Esophagus mucosa (tissue), 1 donor: ENCODE data around the gene BARHL1. TPM values are rescaled to one million over a fixed set of nuclear protein-coding genes. Genes with fewer than 3 reads are reported as not detected.
"Not testable (repeated sequence)": the region's sequence is repeated elsewhere in the genome, so short reads cannot be mapped to it uniquely, and the experiment has no call there.

Source experiments
- ATAC-seq: fragments of 200-7000 bp; cut with Tn5 transposase; one replicate; pipeline ENCODE4 v1.9.1; 2020
- total RNA-seq: library from RNA; stranded (reverse); gene quantifications from one replicate; pipeline ENCODE4 v1.2.4, GENCODE V29; 2023
- donor health status: DM: yes; HTN: yes; CAD: no.

Gene BARHL1
- total RNA-seq, 1 donor from 2014 or later, result not detected

GRCh38 chr9:132557159-132557558, 25.2 kb upstream of the BARHL1 start:
- no peak for ATAC-seq

GRCh38 chr9:132559711-132560110, 22.7 kb upstream of the BARHL1 start:
- no peak for ATAC-seq

- no peak for ATAC-seq
These were observed 21.7 kb upstream of the BARHL1 start for GRCh38 chr9:132560616-132561202.

DNA sequence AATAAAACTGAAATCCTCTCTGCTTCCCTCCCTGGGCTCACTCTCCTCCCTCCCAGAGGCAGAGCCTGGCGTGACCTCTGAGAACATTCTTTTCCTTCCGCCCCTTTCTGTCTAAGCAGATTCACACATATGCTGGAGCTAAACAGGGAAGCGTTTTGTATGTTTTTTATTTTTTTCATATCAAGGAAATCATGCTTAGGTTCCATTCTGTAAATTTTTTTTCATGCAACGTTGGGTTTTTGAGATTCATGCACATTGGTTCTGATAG, 20.2 kb upstream of the BARHL1 start:
- no peak for ATAC-seq

DNA sequence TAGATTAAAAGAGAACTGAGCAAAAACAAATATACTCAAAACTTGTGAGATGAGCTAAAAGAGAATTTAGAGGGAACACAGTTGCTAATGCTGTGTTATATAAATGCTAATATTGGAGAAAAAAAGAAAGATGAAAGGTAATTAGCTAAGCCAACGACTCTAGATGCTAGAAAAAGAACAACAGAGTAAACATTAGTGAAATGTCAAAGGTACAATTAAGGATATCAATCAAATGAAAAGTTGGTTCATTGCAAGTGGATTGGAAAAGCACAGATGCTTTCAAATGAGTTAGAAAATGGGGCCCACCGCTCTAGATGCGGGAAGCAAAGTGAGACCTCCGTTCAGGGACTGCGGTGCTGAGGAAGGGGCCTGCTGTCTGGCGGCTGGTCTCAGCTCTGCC, 17.9 kb upstream of the BARHL1 start:
- no peak for ATAC-seq

DNA sequence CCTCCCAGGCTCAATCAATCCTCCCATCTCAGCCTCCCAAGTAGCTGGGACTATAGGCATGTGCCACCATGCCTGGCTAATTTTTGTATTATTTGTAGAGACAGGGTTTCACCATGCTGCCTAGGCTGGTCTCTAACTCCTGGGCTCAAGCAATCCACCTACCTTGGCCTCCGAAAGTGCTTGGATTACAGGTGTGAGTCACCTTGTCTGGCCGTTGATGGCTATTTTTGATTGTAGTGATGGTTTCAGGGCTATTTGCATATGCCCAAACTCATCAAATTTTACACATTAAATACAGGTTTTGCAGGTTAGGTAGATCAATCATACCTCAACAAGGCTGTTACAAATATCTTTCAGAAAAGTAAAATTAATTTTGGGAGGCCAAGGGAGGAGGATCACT, 13.6 kb upstream of the BARHL1 start:
- not testable (repeated sequence) for ATAC-seq

DNA sequence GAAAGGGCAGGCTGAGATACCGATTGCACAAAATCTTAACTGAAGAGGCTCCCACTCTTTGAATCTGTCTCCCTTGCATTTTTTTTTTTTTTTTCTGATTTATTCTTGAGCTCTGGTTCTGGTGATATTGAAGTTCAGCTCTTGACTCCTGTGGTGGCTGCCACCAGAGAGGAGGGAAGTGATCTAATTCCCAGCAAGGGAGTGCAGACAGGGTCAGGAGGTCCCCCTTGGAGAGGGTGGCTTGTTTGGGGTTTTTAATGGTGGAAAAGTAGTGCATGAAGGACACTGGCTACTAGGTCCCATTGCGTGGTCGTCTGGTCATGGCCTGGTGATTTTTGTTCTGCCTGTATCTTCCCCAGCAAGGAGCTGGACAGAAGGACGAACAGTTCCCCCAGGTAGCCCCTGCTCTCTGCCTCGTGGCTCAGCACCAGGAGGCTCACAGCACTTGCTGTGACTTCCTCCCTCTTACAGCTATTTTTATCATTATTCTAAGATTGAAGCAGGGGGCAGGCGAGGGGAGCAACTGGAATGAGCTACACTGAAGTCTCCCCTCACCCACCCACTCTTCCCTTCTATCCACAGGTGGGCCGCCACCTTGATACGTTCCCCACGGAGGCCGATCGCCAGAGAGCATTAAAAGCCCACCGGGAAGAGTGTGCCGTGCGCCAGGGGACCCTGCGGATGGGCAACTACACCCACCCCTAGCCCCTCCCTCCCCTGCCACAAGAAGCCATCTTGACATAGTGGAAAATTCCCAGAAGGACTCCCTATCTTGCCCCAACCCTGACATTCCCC, 10.4 kb upstream of the BARHL1 start:
- ATAC-seq, result no peak

- ATAC-seq, result no peak
These were observed 9.5 kb upstream of the BARHL1 start for GRCh38 chr9:132572921-132573320.

DNA sequence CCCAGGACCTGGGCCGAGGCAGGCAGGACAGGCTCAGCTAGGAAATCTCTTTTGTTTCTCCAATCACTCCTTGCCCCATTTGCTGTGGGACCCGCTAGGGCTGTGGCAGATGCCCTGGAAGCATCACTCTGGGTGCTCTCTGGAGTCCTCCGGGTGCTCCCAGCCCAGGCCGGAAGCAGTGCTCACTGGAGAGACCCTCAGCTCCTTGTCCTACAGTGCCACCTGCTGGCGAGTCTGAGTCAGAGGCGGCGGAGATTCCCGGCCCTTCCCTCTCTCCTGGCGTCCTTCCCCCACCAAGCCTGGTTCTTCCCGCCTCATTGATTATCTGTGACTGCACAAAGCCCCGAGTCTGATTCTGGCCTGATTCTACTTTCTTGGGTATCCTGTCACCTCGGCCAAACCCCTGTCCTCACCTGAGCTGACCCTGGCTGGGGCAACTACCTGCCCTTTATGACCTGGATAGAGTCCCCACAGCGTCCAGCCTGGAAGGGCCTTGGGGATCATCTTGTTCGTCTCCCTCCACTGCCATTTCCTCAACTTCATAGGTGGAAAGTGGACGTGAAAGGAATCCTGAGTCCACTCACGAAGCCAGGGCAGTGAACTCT, 7.3 kb upstream of the BARHL1 start:
- peak; percentile 87 for ATAC-seq

GRCh38 chr9:132575811-132576210, 6.6 kb upstream of the BARHL1 start:
- ATAC-seq, result no peak

- no peak for ATAC-seq
These were observed 5.3 kb upstream of the BARHL1 start for GRCh38 chr9:132577119-132577518.

GRCh38 chr9:132578367-132578932, 4.0 kb upstream of the BARHL1 start:
- no peak for ATAC-seq

DNA sequence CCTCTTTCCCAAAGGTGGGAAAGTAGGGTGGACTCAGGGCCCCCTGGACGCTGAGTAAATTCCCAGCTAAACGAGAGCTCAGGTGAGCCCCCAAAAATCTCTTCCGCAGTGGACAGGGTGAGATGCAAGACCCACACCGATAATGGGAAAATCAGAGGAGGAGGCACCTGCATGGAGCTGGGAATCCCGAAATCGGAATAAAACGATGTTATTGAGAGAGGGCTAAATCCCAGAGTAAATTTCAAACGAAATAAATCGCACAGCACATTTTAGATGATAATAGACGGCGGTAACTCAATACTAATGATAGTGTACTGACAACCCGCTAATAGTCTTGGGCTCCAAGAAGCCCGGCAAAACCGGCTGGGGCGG, 3.0 kb upstream of the BARHL1 start:
- no peak for ATAC-seq

DNA sequence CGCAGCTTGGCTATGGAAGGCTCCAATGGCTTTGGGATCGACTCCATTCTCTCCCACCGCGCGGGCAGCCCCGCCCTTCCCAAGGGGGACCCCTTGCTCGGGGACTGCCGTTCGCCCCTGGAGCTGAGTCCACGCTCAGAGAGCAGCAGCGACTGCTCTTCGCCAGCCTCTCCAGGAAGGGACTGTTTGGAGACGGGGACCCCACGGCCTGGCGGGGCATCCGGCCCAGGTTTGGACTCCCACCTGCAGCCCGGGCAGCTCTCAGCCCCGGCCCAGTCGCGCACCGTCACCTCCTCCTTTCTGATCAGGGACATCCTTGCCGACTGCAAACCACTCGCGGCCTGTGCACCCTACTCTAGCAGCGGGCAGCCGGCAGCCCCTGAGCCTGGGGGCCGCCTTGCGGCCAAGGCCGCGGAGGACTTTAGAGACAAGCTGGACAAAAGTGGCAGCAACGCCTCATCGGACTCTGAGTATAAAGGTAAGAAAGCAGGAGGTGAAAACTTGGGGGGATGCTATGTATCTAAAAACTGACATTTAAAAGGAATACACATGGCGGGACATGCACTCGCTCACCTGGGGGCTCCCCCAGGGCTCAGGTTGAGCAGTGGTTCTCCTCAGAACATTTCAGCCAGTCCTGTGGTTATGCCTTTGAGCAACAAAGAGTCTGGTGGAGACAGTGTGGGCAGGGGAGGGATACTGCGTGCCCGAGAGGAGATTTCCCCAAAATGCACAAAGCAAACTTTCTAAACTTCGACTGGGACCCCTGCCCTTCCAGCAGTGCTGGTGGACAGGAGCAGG, 579 bp downstream of the BARHL1 start:
- ATAC-seq, result no peak

- no peak for ATAC-seq
These were observed 1.3 kb downstream of the BARHL1 start for GRCh38 chr9:132583584-132584304.

GRCh38 chr9:132584601-132585560, 2.5 kb downstream of the BARHL1 start:
- no peak for ATAC-seq

GRCh38 chr9:132585954-132586829, 3.8 kb downstream of the BARHL1 start:
- ATAC-seq, result no peak

- no peak for ATAC-seq
These were observed 4.6 kb downstream of the BARHL1 start for GRCh38 chr9:132586830-132587591.

- ATAC-seq, result no peak
These were observed 5.2 kb downstream of the BARHL1 start for GRCh38 chr9:132587592-132587955.
